ENCODE results near the gene AGO3.
"Not testable (repeated sequence)": the region's sequence is repeated elsewhere in the genome, so short reads cannot be mapped to it uniquely, and the experiment has no call there.

The AGO3 gene

GRCh38 chr1:36014722-36015220 is 83.9 kb downstream of the AGO3 start:
- Histone ChIP-seq H3K18ac (ENCODE audit: low read depth in 1 of 2, low read length in 2 of 2) (no peak overlapping the region), H3K9ac (ENCODE audit: low read length) (no peak overlapping the region), H3K4me3 (ENCODE audit: insufficient read depth in 1 of 2, low read depth in 1 of 2, low read length in 2 of 2) (no peak overlapping the region), H4K8ac (ENCODE audit: low read length) (no peak overlapping the region), H3K36me3 (ENCODE audit: control insufficient read depth in 1 of 2, insufficient read depth in 2 of 2, low read depth in 1 of 2, low read length in 2 of 2) (peaks cover 37 to 78% of the 10 kb centered on the region in 2 experiments), H3K23ac (ENCODE audit: low read length in 2 of 2) (no peak overlapping the region), H3K4me1 (ENCODE audit: control insufficient read depth, insufficient read depth, low read depth, low read length) (no peaks in the 10 kb centered on the region), H4K91ac (ENCODE audit: low read length) (no peak overlapping the region), H3K27me3 (ENCODE audit: control insufficient read depth in 1 of 2, insufficient read depth in 1 of 2, low read length in 2 of 2) (no peaks in the 10 kb centered on the region), H3K79me1 (replicated peaks; ENCODE audit: low read length, poor library complexity, severe bottlenecking) (no peaks in the 10 kb centered on the region), H3K14ac (ENCODE audit: low read length in 2 of 2) (no peak overlapping the region), H2AK5ac (ENCODE audit: low read length, severe bottlenecking) (no peak overlapping the region), H2BK15ac (ENCODE audit: low read depth, poor library complexity, severe bottlenecking) (no peak overlapping the region), H2AFZ (ENCODE audit: low read depth, low read length) (no peak overlapping the region), H2BK120ac (ENCODE audit: low read depth, low read length) (no peak overlapping the region), H3K4me2 (ENCODE audit: low read length, poor library complexity, severe bottlenecking) (no peak overlapping the region), H3K9me3 (ENCODE audit: control insufficient read depth, low read length) (no peaks in the 10 kb centered on the region), H2BK12ac (ENCODE audit: low read length in 2 of 2) (no peak overlapping the region), H2BK5ac (ENCODE audit: low read depth, low read length, poor library complexity, severe bottlenecking) (no peak overlapping the region), H3K4ac (ENCODE audit: low read depth in 1 of 2, low read length in 2 of 2) (no peak overlapping the region), H3K27ac (ENCODE audit: low read length, poor library complexity, severe bottlenecking) (no peak overlapping the region)
- no CpG with 5 or more reads among the region's 2 CpGs for WGBS
- DNase-seq, result no peak

GRCh38 chr1:36016686-36017085 is 85.8 kb downstream of the AGO3 start:
- 100% methylated on average over 2 of the region's 2 CpGs for WGBS
- Histone ChIP-seq H3K9ac (ENCODE audit: low read length) (no peak overlapping the region), H2BK120ac (ENCODE audit: low read depth, low read length) (no peak overlapping the region), H2BK12ac (ENCODE audit: low read length in 2 of 2) (no peak overlapping the region), H4K91ac (ENCODE audit: low read length) (no peak overlapping the region), H2AK5ac (ENCODE audit: low read length, severe bottlenecking) (no peak overlapping the region), H3K27me3 (ENCODE audit: control insufficient read depth in 1 of 2, insufficient read depth in 1 of 2, low read length in 2 of 2) (no peaks in the 10 kb centered on the region), H3K4me2 (ENCODE audit: low read length, poor library complexity, severe bottlenecking) (no peak overlapping the region), H3K4me1 (ENCODE audit: control insufficient read depth, insufficient read depth, low read depth, low read length) (no peaks in the 10 kb centered on the region), H2BK5ac (ENCODE audit: low read depth, low read length, poor library complexity, severe bottlenecking) (no peak overlapping the region), H3K4ac (ENCODE audit: low read depth in 1 of 2, low read length in 2 of 2) (no peak overlapping the region), H2AFZ (ENCODE audit: low read depth, low read length) (no peak overlapping the region), H3K4me3 (ENCODE audit: insufficient read depth in 1 of 2, low read depth in 1 of 2, low read length in 2 of 2) (no peak overlapping the region), H3K14ac (ENCODE audit: low read length in 2 of 2) (no peak overlapping the region), H4K8ac (ENCODE audit: low read length) (no peak overlapping the region), H3K27ac (ENCODE audit: low read length, poor library complexity, severe bottlenecking) (no peak overlapping the region), H3K9me3 (ENCODE audit: control insufficient read depth, low read length) (no peaks in the 10 kb centered on the region), H3K23ac (ENCODE audit: low read length in 2 of 2) (no peak overlapping the region), H3K36me3 (ENCODE audit: control insufficient read depth in 1 of 2, insufficient read depth in 2 of 2, low read depth in 1 of 2, low read length in 2 of 2) (peaks cover 29 to 72% of the 10 kb centered on the region in 2 experiments), H3K18ac (ENCODE audit: low read depth in 1 of 2, low read length in 2 of 2) (no peak overlapping the region), H3K79me1 (replicated peaks; ENCODE audit: low read length, poor library complexity, severe bottlenecking) (no peaks in the 10 kb centered on the region), H2BK15ac (ENCODE audit: low read depth, poor library complexity, severe bottlenecking) (no peak overlapping the region)
- DNase-seq, result no peak

DNA sequence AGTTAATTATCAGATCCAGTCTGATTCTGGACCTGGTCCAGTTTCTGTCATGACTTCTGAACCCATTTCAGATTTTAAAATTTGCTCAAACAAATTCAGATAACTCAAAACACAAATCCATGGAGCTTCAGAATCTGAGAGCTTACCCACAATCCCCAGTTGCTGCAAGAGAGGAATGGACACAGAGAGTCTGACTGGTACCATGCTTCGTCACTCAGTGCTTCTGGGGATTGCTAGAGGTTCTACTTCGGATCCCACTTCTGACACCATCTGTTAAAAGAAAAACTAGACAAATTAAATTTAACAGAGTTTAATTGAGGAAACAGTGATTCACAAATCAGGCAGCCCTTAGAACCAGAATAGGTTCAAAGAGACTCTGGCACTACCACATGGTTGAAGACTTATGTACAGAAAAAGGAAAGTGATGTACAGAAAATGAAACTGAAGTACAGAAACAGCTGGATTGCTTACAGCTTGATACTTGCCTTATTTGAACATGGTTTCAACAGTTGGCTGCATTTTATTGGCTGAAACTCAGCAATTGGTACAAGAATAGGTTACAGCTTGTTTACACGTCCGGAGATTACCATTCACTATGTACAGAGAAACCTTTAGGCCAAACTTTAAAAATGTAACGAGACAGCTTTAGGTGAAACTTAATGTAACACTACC is 92.3 kb downstream of the AGO3 start:
- Histone ChIP-seq H3K9ac (ENCODE audit: low read length) (no peak overlapping the region), H3K36me3 (ENCODE audit: control insufficient read depth in 1 of 2, insufficient read depth in 2 of 2, low read depth in 1 of 2, low read length in 2 of 2) (peaks cover 5 to 53% of the 10 kb centered on the region in 2 experiments), H2BK15ac (ENCODE audit: low read depth, poor library complexity, severe bottlenecking) (no peak overlapping the region), H3K27ac (ENCODE audit: low read length, poor library complexity, severe bottlenecking) (no peak overlapping the region), H3K9me3 (ENCODE audit: control insufficient read depth, low read length) (no peaks in the 10 kb centered on the region), H3K27me3 (ENCODE audit: control insufficient read depth in 1 of 2, insufficient read depth in 1 of 2, low read length in 2 of 2) (no peaks in the 10 kb centered on the region), H4K91ac (ENCODE audit: low read length) (no peak overlapping the region), H4K8ac (ENCODE audit: low read length) (no peak overlapping the region), H3K23ac (ENCODE audit: low read length in 2 of 2) (no peak overlapping the region), H2AK5ac (ENCODE audit: low read length, severe bottlenecking) (no peak overlapping the region), H3K4ac (ENCODE audit: low read depth in 1 of 2, low read length in 2 of 2) (no peak overlapping the region), H3K14ac (ENCODE audit: low read length in 2 of 2) (no peak overlapping the region), H3K18ac (ENCODE audit: low read depth in 1 of 2, low read length in 2 of 2) (no peak overlapping the region), H2AFZ (ENCODE audit: low read depth, low read length) (no peak overlapping the region), H3K79me1 (replicated peaks; ENCODE audit: low read length, poor library complexity, severe bottlenecking) (peaks cover 1% of the 10 kb centered on the region), H3K4me2 (ENCODE audit: low read length, poor library complexity, severe bottlenecking) (no peak overlapping the region), H2BK120ac (ENCODE audit: low read depth, low read length) (no peak overlapping the region), H3K4me3 (ENCODE audit: insufficient read depth in 1 of 2, low read depth in 1 of 2, low read length in 2 of 2) (no peak overlapping the region), H2BK5ac (ENCODE audit: low read depth, low read length, poor library complexity, severe bottlenecking) (no peak overlapping the region), H2BK12ac (ENCODE audit: low read length in 2 of 2) (no peak overlapping the region), H3K4me1 (ENCODE audit: control insufficient read depth, insufficient read depth, low read depth, low read length) (no peaks in the 10 kb centered on the region)
- no peak for DNase-seq
- 100% methylated on average over 2 of the region's 5 CpGs for WGBS

- not testable (repeated sequence) for H3K4me1 ChIP-seq (ENCODE audit: control insufficient read depth, insufficient read depth, low read depth, low read length); H3K18ac ChIP-seq (ENCODE audit: low read depth in 1 of 2, low read length in 2 of 2); H2AK5ac ChIP-seq (ENCODE audit: low read length, severe bottlenecking); H3K27ac ChIP-seq (ENCODE audit: low read length, poor library complexity, severe bottlenecking); H2BK120ac ChIP-seq (ENCODE audit: low read depth, low read length); H3K14ac ChIP-seq (ENCODE audit: low read length in 2 of 2); H2AFZ ChIP-seq (ENCODE audit: low read depth, low read length); H3K79me1 ChIP-seq (replicated peaks; ENCODE audit: low read length, poor library complexity, severe bottlenecking); H2BK5ac ChIP-seq (ENCODE audit: low read depth, low read length, poor library complexity, severe bottlenecking); H3K4ac ChIP-seq (ENCODE audit: low read depth in 1 of 2, low read length in 2 of 2); H3K4me3 ChIP-seq (ENCODE audit: insufficient read depth in 1 of 2, low read depth in 1 of 2, low read length in 2 of 2); H2BK15ac ChIP-seq (ENCODE audit: low read depth, poor library complexity, severe bottlenecking); H3K23ac ChIP-seq (ENCODE audit: low read length in 2 of 2); H3K9me3 ChIP-seq (ENCODE audit: control insufficient read depth, low read length); DNase-seq; H4K91ac ChIP-seq (ENCODE audit: low read length); H4K8ac ChIP-seq (ENCODE audit: low read length); H3K27me3 ChIP-seq (ENCODE audit: control insufficient read depth in 1 of 2, insufficient read depth in 1 of 2, low read length in 2 of 2); H3K4me2 ChIP-seq (ENCODE audit: low read length, poor library complexity, severe bottlenecking); H3K9ac ChIP-seq (ENCODE audit: low read length); H2BK12ac ChIP-seq (ENCODE audit: low read length in 2 of 2)
- H3K36me3 ChIP-seq (ENCODE audit: control insufficient read depth in 1 of 2, insufficient read depth in 2 of 2, low read depth in 1 of 2, low read length in 2 of 2), result peaks cover 5 to 51% of the 10 kb centered on the region in 2 experiments
- WGBS, result 100% methylated on average over 1 of the region's 3 CpGs
These were observed 93.1 kb downstream of the AGO3 start for GRCh38 chr1:36024024-36024423.

Measured in mesenchymal stem cell (in vitro differentiated cells and primary cell).